Glutamatergic neuron (in vitro differentiated cells): ENCODE data around the gene TRIO. TPM values are rescaled to one million over a fixed set of nuclear protein-coding genes. Genes with fewer than 3 reads are reported as not detected.

ENCODE experiments used
- DNase-seq: peaks from one replicate; pipeline ENCODE4 v3.0.0; 2022
- H3K27ac Mint-ChIP-seq: one replicate; pipeline ENCODE4 v1.8.0; 2020; ENCODE audit warnings: mild to moderate bottlenecking, mixed read lengths, inconsistent platforms; ENCODE audit not compliant: unreplicated experiment
- H3K27me3 Mint-ChIP-seq: one replicate; pipeline ENCODE4 v1.8.0; 2020; ENCODE audit warnings: mild to moderate bottlenecking, moderate library complexity, mixed read lengths, inconsistent platforms; ENCODE audit not compliant: unreplicated experiment
- H3K36me3 Mint-ChIP-seq: one replicate; pipeline ENCODE4 v1.8.0; 2020; ENCODE audit warnings: mild to moderate bottlenecking, mixed read lengths, inconsistent platforms; ENCODE audit not compliant: unreplicated experiment
- H3K4me1 Mint-ChIP-seq: one replicate; pipeline ENCODE4 v1.8.0; 2020; ENCODE audit warnings: mild to moderate bottlenecking, low read depth, mixed read lengths, inconsistent platforms; ENCODE audit not compliant: unreplicated experiment
- H3K4me3 Mint-ChIP-seq: one replicate; pipeline ENCODE4 v1.8.0; 2020; ENCODE audit warnings: mild to moderate bottlenecking, mixed read lengths, inconsistent platforms; ENCODE audit not compliant: unreplicated experiment
- H3K9me3 Mint-ChIP-seq: one replicate; pipeline ENCODE4 v1.8.0; 2020; ENCODE audit warnings: mild to moderate bottlenecking, moderate library complexity, mixed read lengths, inconsistent platforms; ENCODE audit not compliant: unreplicated experiment
- CTCF ChIP-seq: fragments of 200-600 bp; sonication (generic); IDR thresholded peaks from one replicate; pipeline ENCODE4 v1.5.0; 2021; ENCODE audit not compliant: partially characterized antibody, unreplicated experiment
- total RNA-seq: library from RNA; stranded (reverse); fragmentation: NEBNext Ultra II Directional; extraction: Animal tissue kit (Norgen Biotek cat#: 25700); gene quantifications from one replicate; pipeline ENCODE4 v1.2.1, GENCODE V29; 2021; ENCODE audit not compliant: unreplicated experiment

The TRIO gene
- total RNA-seq, 1 donor from 2014 or later, result 281 TPM

GRCh38 chr5:14402424-14402823 is 259.3 kb downstream of the TRIO start:
- peaks cover 9% of the 10 kb centered on the region for H3K36me3 Mint-ChIP-seq
- H3K27ac Mint-ChIP-seq, result peak overlapping the region; percentile 49
- peaks cover 13% of the 10 kb centered on the region for H3K4me1 Mint-ChIP-seq
- peaks cover 9% of the 10 kb centered on the region for H3K9me3 Mint-ChIP-seq
- no peak for DNase-seq
- TF ChIP-seq CTCF, result no peak
- H3K4me3 Mint-ChIP-seq, result no peak overlapping the region
- peaks cover 9% of the 10 kb centered on the region for H3K27me3 Mint-ChIP-seq

GRCh38 chr5:14404780-14405179 is 261.6 kb downstream of the TRIO start:
- no peak for TF ChIP-seq CTCF
- Mint-ChIP-seq H3K9me3 (peaks cover 5% of the 10 kb centered on the region), H3K27me3 (peaks cover 5% of the 10 kb centered on the region), H3K36me3 (peaks cover 9% of the 10 kb centered on the region), H3K4me1 (peaks cover 10% of the 10 kb centered on the region), H3K27ac (no peak overlapping the region), H3K4me3 (no peak overlapping the region)
- DNase-seq, result no peak

GRCh38 chr5:14405267-14405666 is 262.1 kb downstream of the TRIO start:
- Mint-ChIP-seq H3K27me3 (peaks cover 5% of the 10 kb centered on the region), H3K9me3 (peaks cover 5% of the 10 kb centered on the region), H3K27ac (no peak overlapping the region), H3K4me1 (peaks cover 6% of the 10 kb centered on the region), H3K36me3 (peaks cover 9% of the 10 kb centered on the region), H3K4me3 (no peak overlapping the region)
- peak; percentile 41 for TF ChIP-seq CTCF
- DNase-seq, result no peak

GRCh38 chr5:14405706-14406553 is 262.8 kb downstream of the TRIO start:
- H3K27ac Mint-ChIP-seq, result no peak overlapping the region
- H3K4me3 Mint-ChIP-seq, result no peak overlapping the region
- H3K4me1 Mint-ChIP-seq, result peaks cover 4% of the 10 kb centered on the region
- H3K27me3 Mint-ChIP-seq, result peaks cover 5% of the 10 kb centered on the region
- TF ChIP-seq CTCF, result no peak
- peaks cover 5% of the 10 kb centered on the region for H3K9me3 Mint-ChIP-seq
- H3K36me3 Mint-ChIP-seq, result peaks cover 9% of the 10 kb centered on the region
- DNase-seq, result no peak

- Mint-ChIP-seq H3K4me3 (no peak overlapping the region), H3K27me3 (peaks cover 5% of the 10 kb centered on the region), H3K27ac (no peak overlapping the region), H3K4me1 (peaks cover 4% of the 10 kb centered on the region), H3K36me3 (peaks cover 9% of the 10 kb centered on the region), H3K9me3 (peaks cover 3% of the 10 kb centered on the region)
- no peak for DNase-seq
- no peak for TF ChIP-seq CTCF
These were observed 263.4 kb downstream of the TRIO start for GRCh38 chr5:14406554-14406849.
